ENCODE results near the gene USH2A.

DNA sequence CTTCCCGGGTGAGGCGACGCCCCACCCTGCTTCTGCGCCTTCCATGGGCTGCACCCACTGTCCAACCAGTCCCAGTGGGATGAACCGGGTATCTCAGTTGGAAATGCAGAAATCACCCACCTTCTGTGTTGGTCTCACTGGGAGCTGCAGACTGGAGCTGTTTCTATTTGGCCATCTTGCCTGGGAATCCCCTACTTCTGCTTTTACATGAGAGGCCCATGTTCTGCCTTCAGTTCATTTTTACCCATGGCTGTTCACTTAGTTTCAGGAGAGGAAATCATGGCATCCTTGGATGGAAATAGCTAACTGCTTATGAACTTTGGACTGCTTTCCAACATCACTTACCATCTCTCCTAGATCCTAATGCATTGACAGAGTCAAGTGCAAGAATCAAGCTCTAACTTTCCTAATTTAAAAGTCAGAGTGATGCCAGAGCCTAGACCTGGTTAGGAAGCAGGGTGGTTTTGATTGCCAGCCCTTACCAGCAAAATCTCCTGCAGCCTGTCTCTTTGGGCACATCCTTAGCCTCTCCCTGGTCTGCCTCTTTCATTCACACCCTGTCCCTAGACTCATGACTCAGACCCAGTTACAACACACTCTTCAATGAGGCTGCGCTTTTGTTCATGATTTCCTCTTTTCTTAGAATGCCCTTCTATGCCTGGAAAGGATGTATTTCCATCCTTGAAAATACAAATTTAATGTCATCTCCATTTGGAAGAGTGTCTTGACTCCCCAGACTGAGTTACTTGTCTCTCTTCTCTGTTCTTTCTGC is 719.0 kb downstream of the USH2A start:
- TF ChIP-seq, protein P1, sequence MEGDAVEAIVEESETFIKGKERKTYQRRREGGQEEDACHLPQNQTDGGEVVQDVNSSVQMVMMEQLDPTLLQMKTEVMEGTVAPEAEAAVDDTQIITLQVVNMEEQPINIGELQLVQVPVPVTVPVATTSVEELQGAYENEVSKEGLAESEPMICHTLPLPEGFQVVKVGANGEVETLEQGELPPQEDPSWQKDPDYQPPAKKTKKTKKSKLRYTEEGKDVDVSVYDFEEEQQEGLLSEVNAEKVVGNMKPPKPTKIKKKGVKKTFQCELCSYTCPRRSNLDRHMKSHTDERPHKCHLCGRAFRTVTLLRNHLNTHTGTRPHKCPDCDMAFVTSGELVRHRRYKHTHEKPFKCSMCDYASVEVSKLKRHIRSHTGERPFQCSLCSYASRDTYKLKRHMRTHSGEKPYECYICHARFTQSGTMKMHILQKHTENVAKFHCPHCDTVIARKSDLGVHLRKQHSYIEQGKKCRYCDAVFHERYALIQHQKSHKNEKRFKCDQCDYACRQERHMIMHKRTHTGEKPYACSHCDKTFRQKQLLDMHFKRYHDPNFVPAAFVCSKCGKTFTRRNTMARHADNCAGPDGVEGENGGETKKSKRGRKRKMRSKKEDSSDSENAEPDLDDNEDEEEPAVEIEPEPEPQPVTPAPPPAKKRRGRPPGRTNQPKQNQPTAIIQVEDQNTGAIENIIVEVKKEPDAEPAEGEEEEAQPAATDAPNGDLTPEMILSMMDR (IDR thresholded peaks at IDR 0.05; ENCODE audit: borderline replicate concordance, extremely low read depth, low read length, poor library complexity, severe bottlenecking): no peak
- no peak for TF ChIP-seq EZH2 (IDR thresholded peaks at IDR 0.05; ENCODE audit: borderline replicate concordance, low read depth, low read length, severe bottlenecking)

Data from DND-41 (cell line).